Natural killer cell treated with Interleukin-12 subunit alpha and Interleukin-12 subunit beta and Interleukin-15 and Interleukin-18, amount 100 ng/mL, for 72 hours (primary cell): ENCODE data around the gene TMEM208. TPM values are rescaled to one million over a fixed set of nuclear protein-coding genes. Genes with fewer than 3 reads are reported as not detected.

Experiments
- ATAC-seq, 2 donors: fragments of 150-1000 bp; cut with Tn5 transposase in 1 of 2; sonication (Bioruptor Pico), chemical (Tn5 transposase) in 1 of 2; 2 replicates each; pipeline ENCODE4 v1.10.0; 2021
- DNase-seq: peaks from one replicate; pipeline ENCODE4 v3.0.0; 2022; ENCODE audit warnings: low spot score
- H3K27ac Mint-ChIP-seq, 2 donors: 1 replicate in 1 of 2; 2 replicates in 1 of 2; pipeline ENCODE4 v1.8.0; 2022; ENCODE audit warnings: mixed read lengths in 2 of 2, mild to moderate bottlenecking in 1 of 2, moderate library complexity in 1 of 2
- H3K27me3 Mint-ChIP-seq, 2 donors: 1 replicate in 1 of 2; 2 replicates in 1 of 2; pipeline ENCODE4 v1.8.0; 2022; ENCODE audit warnings: mixed read lengths in 2 of 2
- H3K36me3 Mint-ChIP-seq: one replicate; pipeline ENCODE4 v1.8.0; 2022; ENCODE audit warnings: mixed read lengths
- H3K4me1 Mint-ChIP-seq, 2 donors: 1 replicate in 1 of 2; 2 replicates in 1 of 2; pipeline ENCODE4 v1.8.0; 2022; ENCODE audit warnings: low read depth in 2 of 2, mixed read lengths in 2 of 2, mild to moderate bottlenecking in 1 of 2
- H3K4me3 Mint-ChIP-seq: one replicate; pipeline ENCODE4 v1.8.0; 2022; ENCODE audit warnings: mixed read lengths
- H3K9me3 Mint-ChIP-seq: 2 replicates; pipeline ENCODE4 v1.8.0; 2022; ENCODE audit warnings: mixed read lengths
- total RNA-seq, 2 donors: library from RNA; stranded (reverse); gene quantifications; one replicate each; pipeline ENCODE4 v1.2.3, GENCODE V29; 2022

TMEM208 gene
- total RNA-seq, 2 donors from 2014 or later = 55.1 to 56.1 TPM

DNA sequence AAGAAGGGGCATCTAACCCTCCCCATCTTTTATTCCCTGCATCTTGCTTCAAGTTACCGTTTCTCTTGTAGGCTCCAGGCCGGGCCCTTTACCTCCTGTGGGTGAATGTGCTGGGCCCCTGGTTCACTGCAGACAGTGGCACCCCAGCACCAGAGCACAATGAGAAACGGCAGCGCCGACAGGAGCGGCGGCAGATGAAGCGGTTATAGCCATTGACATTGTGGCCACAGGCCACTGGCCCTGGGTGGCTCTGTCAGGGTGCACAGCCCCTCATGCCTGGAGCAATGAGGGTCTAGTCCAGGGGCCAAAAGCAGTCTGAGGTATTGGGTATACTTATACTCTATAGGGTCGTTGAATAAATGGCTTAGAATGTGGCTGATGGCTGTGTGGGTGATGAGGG is 2.0 kb downstream of the TMEM208 start:
- Mint-ChIP-seq H3K9me3 (no peaks in the 10 kb centered on the region), H3K4me3 (peak overlapping the region; percentile 66), H3K27ac (no peak overlapping the region), H3K4me1 (peaks cover 31 to 44% of the 10 kb centered on the region in 2 donors), H3K27me3 (no peaks in the 10 kb centered on the region), H3K36me3 (peaks cover 14% of the 10 kb centered on the region)
- DNase-seq (no peak), ATAC-seq (no peak)

DNA sequence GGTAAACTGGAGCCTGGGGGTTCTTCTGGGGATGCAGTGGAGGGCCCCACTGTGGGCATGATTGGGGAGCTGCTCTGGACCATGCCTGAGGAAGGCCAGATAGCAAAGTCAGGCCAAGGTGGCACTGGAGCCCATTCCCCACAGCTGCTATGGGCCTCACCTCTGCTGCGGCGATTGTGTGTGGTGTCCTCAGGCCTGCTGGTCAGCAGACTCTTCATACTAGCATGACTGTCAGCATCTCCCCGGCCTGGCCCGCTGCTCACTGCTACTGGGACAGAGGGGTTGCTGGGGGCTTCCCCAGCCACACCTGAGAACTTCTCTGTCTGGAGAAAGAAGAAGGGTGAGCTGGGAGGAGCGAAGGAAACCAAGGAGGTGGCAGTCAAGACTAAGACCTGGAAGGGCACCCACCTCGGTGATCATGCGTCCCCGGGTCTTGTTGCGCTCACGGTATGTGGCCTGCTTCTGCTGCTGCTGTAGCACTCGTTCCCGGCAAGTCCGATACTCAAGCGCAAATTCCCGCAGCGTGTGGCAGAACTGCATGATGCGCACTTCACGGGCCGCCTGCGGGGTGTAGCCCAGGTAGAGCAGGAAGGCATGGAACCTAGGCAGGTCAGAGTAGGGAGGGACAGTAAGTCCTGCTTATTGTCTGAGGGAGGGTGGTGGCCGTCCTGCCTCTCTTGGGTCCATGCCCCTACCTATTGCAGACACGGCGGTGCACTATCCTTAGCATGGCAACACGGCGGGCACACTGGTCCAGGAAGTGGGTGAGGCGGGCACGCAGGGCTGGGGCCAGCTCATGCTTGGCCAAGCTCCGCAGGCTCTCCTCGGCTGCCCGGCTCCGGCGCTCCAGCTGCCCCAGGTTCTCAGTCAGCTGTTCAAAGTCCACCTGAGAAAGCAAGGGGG is 3.2 kb downstream of the TMEM208 start:
- H3K36me3 Mint-ChIP-seq = peaks cover 14% of the 10 kb centered on the region
- H3K27ac Mint-ChIP-seq = no peak overlapping the region

DNA sequence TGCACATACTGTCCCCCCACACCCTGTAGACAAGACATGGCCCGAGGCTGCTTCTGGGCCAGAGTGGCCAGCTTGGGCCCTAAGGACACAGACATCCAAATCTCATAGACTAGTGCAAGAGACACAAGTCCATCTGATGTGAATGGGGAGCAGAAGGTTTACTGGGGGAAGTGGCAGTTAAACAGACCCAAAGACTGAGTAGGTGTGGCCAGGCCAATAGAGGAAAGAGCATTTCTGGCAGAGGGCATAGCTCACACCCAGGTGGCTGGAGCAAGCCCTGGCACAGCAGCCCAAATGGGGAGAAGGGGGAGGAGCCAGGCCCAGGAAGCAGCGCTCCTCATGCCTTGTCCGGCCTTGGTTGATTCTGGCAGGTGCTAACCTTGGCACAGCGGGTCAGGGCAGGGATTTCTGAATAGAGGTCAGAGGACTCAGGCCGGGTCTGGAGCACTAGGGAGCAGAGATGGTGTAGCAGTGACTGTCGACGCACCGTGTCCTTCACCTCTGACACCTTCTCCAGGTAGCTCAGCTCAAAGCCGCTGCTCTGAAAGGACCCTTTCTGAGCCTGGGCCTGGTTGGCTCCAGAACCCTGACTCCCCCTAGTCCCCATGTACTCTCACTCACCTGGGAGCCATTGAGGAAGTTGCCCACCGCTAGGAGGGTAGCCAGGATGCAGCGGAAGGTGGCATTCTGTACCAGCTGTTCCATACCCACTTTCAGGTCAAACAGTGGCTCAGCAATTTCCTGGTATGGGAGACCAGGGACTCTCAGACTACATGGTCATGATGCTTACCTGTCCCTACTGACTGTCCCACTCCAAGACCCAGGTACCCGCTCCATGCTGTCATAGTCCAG is 4.1 kb downstream of the TMEM208 start:
- no peak for ATAC-seq
- no peak overlapping the region for H3K27ac Mint-ChIP-seq
- DNase-seq = no peak
- H3K27me3 Mint-ChIP-seq = no peaks in the 10 kb centered on the region
- no peak overlapping the region for H3K4me3 Mint-ChIP-seq
- H3K4me1 Mint-ChIP-seq = peaks cover 26 to 31% of the 10 kb centered on the region in 2 donors
- H3K36me3 Mint-ChIP-seq = peaks cover 17% of the 10 kb centered on the region
- H3K9me3 Mint-ChIP-seq = no peaks in the 10 kb centered on the region

More for the DNA sequence above, 3.2 kb downstream of the TMEM208 start:
- Mint-ChIP-seq H3K27me3 (no peaks in the 10 kb centered on the region), H3K4me3 (no peak overlapping the region), H3K9me3 (no peaks in the 10 kb centered on the region), H3K4me1 (peaks cover 31 to 38% of the 10 kb centered on the region in 2 donors)
- DNase-seq = no peak
- no peak for ATAC-seq

DNA sequence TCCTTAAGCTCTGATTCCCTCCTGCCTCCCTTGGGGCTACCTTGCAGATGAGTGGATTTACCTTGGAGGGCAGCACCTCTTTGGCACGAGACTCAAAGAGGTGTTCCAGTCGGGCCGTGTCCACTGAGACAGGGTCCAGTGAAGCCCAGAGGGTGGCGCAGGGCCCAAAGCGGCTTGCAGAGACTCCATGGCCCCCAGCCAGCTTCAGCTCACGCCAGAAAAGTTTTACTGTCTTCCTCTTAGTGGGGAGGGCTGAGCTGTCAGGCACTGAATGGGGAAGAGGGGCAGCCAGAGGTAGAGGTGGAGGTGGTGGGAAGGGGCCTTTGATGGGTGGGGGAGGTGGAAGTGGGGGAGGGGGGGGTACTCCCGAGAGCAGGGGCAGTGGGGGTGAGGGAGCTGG is 6.7 kb downstream of the TMEM208 start:
- no peak for DNase-seq
- no peak overlapping the region for H3K4me3 Mint-ChIP-seq
- no peak for ATAC-seq
- no peaks in the 10 kb centered on the region for H3K27me3 Mint-ChIP-seq
- H3K9me3 Mint-ChIP-seq = no peaks in the 10 kb centered on the region
- H3K27ac Mint-ChIP-seq = no peak overlapping the region
- H3K36me3 Mint-ChIP-seq = peaks cover 6% of the 10 kb centered on the region
- H3K4me1 Mint-ChIP-seq = peaks cover 10 to 15% of the 10 kb centered on the region in 2 donors

DNA sequence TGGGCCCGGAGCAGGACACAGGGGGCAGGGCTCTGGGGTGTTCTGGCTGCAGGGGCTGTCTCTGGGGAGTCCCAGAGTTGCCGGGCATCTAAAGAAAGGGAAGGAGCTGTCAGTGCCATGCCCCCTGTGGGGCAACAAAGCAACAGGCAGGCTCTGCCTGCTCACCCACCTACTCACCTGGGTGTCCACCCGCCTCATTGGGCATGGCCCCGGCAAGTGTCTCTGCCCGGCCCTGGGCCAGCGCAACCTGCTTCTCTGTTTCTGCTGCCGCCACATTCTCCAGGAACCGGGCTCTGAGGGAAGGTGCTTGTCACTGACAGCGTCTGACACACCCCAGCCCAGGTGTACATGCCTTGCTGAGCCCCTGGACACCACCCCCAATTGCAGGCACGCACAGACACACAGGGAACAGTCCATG is 7.3 kb downstream of the TMEM208 start:
- H3K27ac Mint-ChIP-seq = no peak overlapping the region

DNA sequence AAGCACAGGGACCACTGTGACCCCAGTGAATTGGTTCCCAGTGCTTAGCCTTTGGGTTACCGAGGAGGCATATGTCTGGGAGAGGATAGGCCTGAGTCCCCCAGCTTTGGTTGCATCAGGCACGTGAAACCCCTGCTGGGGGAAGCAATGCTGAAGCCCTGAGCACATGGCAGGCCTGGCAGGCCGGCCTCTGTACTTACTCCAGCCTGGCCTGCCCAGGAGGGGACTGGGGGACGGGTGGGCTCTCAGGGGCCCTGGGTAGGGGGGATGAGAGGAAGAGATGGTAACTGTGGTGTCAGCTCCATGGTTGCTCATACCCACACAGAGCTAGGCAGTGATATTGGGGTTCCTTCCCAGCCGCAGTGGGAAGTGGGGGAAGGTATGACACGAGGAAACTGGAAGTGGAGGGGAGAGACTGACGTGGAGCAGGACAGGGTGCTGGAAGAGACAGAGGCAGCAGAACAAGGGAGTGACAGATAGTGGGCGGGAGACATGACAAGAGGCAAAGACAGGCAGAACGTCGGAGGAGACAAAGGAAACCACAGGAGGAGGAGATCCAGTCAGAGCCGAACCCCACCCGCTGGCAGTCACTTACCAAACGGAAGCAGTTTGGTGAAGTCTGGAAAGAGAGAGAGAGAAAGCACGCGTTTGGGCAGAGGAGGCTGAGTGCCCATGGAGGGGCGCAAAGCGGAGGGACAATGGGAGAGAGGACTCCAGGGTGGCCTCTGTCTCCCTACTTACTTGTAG is 9.1 kb downstream of the TMEM208 start:
- H3K4me3 Mint-ChIP-seq = peak overlapping the region; percentile 49
- peak overlapping the region; percentile 19 to 72 for H3K27ac Mint-ChIP-seq
- H3K36me3 Mint-ChIP-seq = peaks cover 6% of the 10 kb centered on the region

More for the DNA sequence above, 7.3 kb downstream of the TMEM208 start:
- DNase-seq (no peak), ATAC-seq (no peak)
- peaks cover 6% of the 10 kb centered on the region for H3K36me3 Mint-ChIP-seq
- H3K4me1 Mint-ChIP-seq = peaks cover 6 to 18% of the 10 kb centered on the region in 2 donors
- H3K9me3 Mint-ChIP-seq = no peaks in the 10 kb centered on the region
- no peak overlapping the region for H3K4me3 Mint-ChIP-seq
- H3K27me3 Mint-ChIP-seq = no peaks in the 10 kb centered on the region

DNA sequence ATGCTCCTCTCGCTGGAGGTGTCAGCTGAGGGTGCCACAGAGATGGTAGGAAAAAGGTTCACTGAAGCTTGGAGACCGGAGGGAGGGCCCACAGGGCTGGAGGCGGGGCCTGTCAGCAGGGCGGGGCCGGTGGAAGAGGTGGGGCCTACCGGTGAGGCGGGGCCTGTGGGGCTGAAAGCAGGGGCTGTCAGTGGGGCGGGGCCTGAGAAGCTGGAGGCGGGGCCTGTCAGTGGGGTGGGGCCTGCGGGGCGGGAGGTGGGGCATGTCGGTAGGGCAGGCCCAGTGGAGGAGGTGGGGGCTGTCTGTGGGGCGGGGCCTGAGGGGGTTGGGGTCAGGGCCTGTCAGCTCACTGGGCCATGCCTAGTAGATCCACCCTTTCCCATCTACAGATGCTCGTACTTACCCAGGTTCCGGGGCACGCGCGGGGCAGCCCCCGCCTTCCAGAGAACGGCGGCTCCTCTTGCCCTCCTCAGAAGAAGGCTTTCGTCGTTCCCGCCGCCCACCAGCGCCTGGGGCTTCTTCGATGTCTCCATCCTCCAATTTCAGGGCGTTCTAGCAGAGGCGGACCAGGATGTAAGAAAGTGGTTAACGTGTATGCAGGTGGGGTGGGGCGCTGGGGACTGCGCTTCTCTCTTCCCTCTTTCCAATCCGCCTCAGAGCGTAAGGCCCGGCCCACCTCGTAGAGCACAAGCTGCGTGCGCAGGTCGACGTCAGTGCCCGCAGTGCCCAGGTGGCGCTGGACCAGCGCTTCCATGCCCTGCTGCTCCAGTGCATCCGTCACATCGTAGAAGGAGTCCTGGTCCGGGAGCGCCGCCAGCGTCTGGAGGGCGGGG is 9.8 kb downstream of the TMEM208 start:
- no peaks in the 10 kb centered on the region for H3K27me3 Mint-ChIP-seq

More for the DNA sequence above, 9.1 kb downstream of the TMEM208 start:
- peaks cover 12 to 24% of the 10 kb centered on the region in 2 donors for H3K4me1 Mint-ChIP-seq
- ATAC-seq (peak in 1 of 2 donors; percentile 48), DNase-seq (peak; percentile 60)
- no peaks in the 10 kb centered on the region for H3K9me3 Mint-ChIP-seq
- no peaks in the 10 kb centered on the region for H3K27me3 Mint-ChIP-seq

DNA sequence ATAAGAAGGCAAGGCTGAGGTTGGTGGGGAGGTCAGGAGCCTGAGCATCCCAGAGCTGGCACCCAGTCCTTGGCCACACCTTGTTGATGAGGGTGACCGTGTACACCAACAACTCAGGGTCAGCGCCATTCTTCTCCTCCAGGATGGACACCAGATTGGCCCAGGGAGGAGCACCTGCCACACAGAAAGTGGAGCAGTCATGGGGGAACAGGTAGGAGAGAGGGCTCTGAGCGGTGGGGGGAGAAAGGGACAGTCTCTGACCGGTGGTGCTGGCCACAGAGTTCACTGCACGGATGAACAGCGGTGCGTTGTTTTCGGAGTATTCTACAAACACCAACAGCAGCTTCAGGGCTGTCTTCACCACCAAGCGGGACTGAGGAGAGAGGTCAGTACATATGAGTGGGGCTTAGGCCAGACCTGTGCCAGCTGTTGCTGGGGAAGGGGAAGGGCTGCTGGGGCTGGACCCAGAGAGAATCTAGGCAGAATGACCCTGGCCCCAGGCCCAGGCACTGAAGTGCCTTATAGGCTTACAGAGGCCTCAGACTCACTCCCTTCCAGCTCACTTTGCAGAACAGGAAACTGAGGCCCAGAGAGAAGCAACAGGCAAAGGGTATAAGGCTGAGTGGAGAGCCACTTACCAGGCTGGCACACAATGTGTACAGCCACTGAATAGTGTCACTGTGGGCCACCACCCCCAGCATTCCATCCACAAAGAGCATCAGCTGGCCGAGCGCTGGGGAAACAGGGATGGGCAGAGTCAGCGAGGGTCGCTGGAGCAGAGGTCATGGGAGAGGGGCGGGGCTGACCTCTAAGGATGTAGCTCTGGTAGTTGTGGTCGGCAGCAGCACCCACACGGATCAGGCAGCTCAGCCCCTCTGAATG is 10.7 kb downstream of the TMEM208 start:
- Mint-ChIP-seq H3K9me3 (no peaks in the 10 kb centered on the region), H3K27ac (peak overlapping the region in 1 of 2 donors; percentile 63), H3K4me1 (peaks cover 22 to 33% of the 10 kb centered on the region in 2 donors), H3K36me3 (peaks cover 6% of the 10 kb centered on the region), H3K4me3 (no peak overlapping the region), H3K27me3 (no peaks in the 10 kb centered on the region)
- no peak for ATAC-seq
- DNase-seq = no peak

More for the DNA sequence above, 9.8 kb downstream of the TMEM208 start:
- Mint-ChIP-seq H3K27ac (peak overlapping the region; percentile 19 to 72), H3K36me3 (peaks cover 6% of the 10 kb centered on the region), H3K4me3 (peak overlapping the region; percentile 49), H3K4me1 (peaks cover 18 to 30% of the 10 kb centered on the region in 2 donors), H3K9me3 (no peaks in the 10 kb centered on the region)
- peak; percentile 87 to 91 for ATAC-seq
- peak; percentile 78 for DNase-seq

DNA sequence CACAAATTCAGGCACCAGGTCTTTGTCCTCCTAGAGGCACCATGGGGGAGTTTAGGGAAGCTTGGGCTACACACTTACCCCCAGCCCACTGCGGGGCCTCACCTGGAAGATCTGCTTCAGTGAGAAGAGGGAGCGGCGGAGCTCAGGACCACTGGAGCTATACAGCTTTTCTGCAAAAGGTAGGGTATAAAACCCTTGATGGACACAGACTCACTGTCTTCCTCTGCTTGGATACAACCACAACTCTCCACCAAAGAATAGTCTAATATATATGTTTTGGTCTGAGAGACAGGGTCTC is 11.3 kb downstream of the TMEM208 start:
- no peak for ATAC-seq
- H3K36me3 Mint-ChIP-seq = peaks cover 6% of the 10 kb centered on the region

DNA sequence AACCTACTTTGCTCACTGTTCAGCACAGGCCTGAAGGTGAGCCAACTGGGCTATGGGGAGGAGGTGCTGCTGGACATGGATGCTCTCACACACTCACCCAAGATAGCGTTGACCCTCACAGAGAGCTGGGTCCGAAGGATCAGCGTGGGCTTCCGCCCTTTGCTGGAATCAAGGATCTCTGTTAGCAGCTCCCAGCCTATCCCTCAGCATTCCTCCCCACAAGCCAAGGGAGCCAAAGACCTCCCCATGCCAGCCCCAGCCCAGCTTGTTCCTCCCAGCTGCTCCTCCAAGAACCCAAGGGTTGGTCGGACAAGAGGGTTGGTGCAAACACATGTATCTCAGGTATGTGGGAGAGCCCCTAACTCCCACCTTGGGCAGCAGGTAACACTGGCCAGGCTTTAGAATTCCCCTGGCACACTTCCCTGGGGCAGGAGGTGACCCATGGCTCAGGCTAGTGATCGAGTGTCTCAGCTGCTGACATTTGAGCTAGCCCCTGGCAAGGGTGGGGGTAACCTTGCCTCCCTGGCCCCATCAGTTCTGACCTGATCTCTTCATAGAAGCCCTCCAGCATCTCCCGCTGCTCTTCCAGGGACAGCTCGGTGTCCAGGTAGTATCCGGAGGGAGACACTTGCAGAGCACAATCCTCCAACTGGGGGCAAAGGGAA is 12.0 kb downstream of the TMEM208 start:
- H3K4me1 Mint-ChIP-seq = peaks cover 31 to 38% of the 10 kb centered on the region in 2 donors
- H3K9me3 Mint-ChIP-seq = no peaks in the 10 kb centered on the region
- peaks cover 6% of the 10 kb centered on the region for H3K36me3 Mint-ChIP-seq
- ATAC-seq (no peak), DNase-seq (no peak)
- no peak overlapping the region for H3K4me3 Mint-ChIP-seq
- H3K27me3 Mint-ChIP-seq = no peaks in the 10 kb centered on the region
- H3K27ac Mint-ChIP-seq = peak overlapping the region in 1 of 2 donors; percentile 20

More for the DNA sequence above, 11.3 kb downstream of the TMEM208 start:
- Mint-ChIP-seq H3K4me3 (no peak overlapping the region), H3K27me3 (no peaks in the 10 kb centered on the region), H3K27ac (peak overlapping the region in 1 of 2 donors; percentile 63), H3K4me1 (peaks cover 25 to 34% of the 10 kb centered on the region in 2 donors), H3K9me3 (no peaks in the 10 kb centered on the region)
- DNase-seq = no peak

DNA sequence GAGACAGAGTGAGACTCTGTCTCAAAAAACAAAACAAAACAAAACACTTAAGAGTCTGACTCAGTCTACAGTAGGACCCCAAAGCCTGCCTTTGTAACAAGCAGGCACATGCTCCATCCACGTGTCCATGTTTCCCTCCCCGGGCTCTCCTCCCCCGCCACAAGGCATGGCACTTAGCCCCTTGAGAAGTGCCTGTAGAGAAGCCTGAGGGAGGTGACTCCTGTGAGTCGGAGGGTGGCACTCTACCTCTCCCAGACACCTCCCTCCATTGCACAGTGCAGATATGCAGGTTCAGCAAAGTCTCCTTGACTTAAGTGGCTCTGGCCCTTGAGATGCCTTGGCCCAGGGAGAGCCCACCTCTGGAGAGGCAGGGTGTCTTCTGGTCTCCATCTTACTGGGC is 13.6 kb downstream of the TMEM208 start:
- Mint-ChIP-seq H3K27ac (peak overlapping the region in 1 of 2 donors; percentile 53), H3K27me3 (no peaks in the 10 kb centered on the region), H3K36me3 (peaks cover 6% of the 10 kb centered on the region), H3K4me1 (peaks cover 46 to 51% of the 10 kb centered on the region in 2 donors), H3K4me3 (no peak overlapping the region), H3K9me3 (no peaks in the 10 kb centered on the region)
- no peak for DNase-seq
- no peak for ATAC-seq
